GM20431 (cell line): ENCODE results near the gene DOCK1.

Source experiments
- in situ Hi-C: fragments of 300-500 bp; cut with MseI, MboI; formaldehyde crosslinking; loops from one replicate; pipeline ENCODE4 v1.15.0; 2020; ENCODE audit warnings: low sequenced_read_pairs; ENCODE audit not compliant: unreplicated experiment

The DOCK1 gene

GRCh38 chr10:127151981-127152699, 246.9 kb downstream of the DOCK1 start:
- in situ Hi-C loops: no loop called here

- in situ Hi-C loops: no loop called here
Measured at GRCh38 chr10:127153181-127153580, 248.0 kb downstream of the DOCK1 start.

DNA sequence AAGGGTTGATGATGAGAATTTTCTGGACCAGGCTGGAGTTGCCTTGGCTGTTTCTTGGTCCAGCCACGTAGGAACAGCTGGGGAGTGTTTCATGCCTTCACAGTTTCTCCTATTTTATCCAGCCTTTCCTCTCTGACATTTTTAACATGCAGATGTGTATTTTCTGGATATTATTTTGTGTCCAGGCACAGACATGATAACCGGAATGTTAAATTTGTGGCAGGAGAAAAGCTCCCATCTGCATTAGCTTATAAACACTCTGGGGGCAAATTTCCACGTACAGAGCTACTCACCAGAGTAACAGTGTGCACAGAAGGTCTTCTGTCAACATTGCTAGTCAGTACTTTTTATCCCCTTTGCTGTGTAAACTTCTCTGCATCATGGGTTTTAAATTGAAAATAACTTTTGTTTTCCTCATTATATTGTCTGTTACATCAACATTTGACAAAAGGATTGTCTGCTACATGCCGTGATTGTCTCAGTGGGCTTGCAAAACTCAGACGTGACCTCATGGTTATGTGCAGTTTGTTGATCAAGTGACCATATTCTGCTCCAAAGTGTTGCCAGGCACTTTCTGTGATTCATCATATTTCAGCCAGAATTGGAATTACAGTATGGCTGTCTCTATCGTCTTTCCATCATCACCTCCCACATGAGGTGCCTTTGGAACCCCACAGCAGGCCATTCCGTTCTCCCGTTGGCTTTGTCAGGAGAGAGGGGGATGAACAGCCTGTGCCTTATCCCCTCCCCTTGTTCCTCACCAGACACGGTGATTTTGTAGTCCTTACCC, 249.8 kb downstream of the DOCK1 start:
- in situ Hi-C loops: no loop called here

GRCh38 chr10:127157089-127157488, 251.9 kb downstream of the DOCK1 start:
- in situ Hi-C loops: no loop called here

DNA sequence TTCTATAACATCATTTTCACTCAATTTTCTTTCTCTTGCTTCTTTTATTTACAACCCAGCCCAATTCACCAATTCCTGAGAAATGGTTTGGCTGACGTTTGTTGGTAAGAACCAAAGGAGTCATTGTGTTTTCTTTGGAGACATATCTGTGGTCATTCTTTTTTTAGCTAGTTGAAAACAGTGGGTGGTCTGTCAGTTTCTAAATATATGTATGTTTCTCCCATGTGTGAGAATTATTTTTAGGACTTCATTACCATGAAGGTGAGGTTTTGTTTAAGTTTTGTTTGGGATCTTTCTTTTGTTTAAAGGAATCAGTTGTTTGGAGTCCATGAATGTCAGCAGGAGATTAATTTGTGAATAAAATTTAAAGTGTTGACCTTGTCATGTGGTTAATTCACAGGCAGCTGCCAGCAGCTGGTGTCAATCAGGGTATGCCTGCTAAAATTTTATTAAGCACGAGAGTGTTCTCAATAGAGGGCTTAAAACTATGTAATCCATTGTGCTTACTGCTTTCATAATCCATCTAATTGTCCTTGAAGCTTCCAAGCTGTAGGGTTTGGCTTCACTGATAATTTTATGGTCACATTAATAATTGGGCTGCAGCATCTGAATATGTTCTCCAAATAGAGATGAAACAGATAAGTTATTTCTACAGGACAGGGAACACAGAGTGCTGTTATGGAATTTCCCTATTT, 252.4 kb downstream of the DOCK1 start:
- in situ Hi-C loops: no loop called here

DNA sequence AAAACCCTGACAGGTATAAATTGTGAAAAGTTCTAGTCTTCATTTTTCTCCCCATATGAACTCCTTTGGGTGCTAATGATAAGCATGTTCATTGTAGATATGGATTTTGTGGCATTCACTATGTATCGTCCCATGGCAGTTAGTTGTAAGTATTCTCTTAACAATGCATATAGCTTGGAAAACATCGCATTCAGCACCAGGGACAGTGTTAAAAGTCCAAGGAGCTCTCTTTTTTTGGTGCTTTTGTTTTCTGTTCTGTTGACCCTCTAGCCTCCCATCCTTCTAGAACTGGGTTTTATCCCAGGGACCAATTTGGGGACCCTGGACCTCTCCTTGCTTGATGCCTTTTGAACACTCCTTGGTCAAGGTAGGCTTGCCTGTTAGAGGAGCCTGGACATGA, 253.4 kb downstream of the DOCK1 start:
- in situ Hi-C loops: no loop called here

- in situ Hi-C loops: no loop called here
Measured at GRCh38 chr10:127159648-127160245, 254.5 kb downstream of the DOCK1 start.

DNA sequence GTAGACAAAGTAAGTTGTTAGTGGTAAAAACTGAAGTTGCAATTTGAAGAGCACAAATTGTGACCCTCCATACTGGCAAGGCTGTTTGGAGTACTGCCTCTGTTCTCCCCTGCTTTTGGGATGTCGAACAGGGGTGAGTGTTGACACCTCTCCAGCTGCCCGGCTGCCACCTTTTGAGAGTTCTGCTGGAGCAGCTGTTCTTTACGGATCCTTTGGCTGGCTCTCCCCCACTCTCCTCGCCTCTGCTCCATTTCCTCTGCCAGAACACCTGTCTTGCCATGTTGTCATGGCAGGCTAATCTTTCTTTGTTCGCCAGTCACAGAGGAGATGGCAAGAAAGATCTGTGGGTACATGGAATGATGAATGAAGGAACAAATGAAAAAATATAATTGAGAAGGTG, 256.3 kb downstream of the DOCK1 start:
- in situ Hi-C loops: no loop called here

GRCh38 chr10:127162841-127163240, 257.6 kb downstream of the DOCK1 start:
- in situ Hi-C loops: no loop called here

DNA sequence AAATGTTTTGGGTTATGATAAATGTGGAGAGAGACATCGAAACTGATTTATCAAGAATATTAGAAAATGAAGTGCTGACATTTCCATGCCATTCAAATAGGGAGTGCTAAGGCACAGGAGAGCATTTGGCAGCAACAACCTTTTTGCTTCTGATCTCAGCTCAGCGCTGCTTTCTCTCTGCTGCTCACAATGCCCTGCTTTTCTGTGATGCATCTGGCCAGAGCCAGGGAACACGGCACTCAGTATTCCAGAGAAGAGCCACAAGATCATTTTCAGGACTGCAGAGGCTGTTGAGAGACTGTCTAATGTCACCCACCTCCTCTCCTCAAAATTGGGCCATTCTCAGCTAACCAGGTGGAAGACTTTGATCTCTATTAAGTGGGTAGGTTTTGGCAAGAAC, 263.0 kb downstream of the DOCK1 start:
- in situ Hi-C loops: no loop called here

DNA sequence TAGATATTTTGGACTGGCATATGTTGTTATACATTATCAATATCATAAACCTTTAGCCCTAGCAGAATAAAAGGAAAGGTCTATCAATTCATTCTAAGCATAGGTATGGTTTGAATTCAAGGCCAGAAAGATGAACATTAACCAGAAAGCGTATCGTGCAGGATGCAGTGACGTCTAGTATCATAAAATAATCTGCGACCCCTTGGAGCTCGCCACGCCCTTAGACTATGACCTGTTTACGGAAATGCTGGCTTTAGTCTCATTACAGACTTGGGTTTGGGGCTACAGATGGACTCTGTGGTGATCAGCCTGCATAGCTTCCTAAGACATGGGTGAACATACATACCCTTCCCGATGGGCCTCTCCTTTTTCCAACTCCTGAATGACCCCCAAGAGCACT, 269.6 kb downstream of the DOCK1 start:
- in situ Hi-C loops: no loop called here

DNA sequence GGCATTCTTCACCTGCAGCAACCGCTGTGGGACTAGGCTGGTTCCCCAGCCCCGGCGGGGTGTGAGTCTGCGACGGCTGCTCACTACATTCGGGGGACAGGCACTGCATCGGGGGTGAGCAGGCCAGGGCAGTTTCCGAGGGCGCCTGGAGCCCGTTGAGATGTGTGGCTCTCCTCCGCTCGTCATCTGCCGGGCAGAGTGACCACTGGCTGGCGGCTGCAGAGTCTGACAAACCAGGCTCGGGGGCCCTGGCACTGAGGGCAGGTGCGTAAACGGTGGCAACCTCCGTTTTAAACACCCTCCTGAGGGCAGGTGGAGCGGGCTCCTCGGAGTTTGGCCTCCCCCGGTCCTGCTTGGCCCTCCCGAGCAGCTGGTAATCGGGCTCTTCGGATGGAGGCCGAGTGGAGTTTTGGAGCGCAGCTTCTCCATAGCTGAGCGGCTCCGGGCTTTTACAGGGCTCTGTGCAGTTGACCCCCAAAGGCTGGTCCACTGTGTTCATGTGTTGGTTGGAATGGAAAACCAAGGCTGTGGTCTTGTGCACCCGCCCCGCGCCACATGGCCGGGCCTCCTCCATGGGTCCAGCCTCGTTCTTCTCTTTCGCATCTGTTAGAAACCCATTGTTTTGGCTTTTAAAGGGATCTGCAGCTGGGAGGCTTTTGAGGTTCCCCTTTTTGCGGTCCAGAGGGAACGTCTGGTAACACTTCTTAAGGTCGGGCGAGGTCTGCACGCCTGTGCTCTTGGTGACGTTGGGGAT, 270.3 kb downstream of the DOCK1 start:
- in situ Hi-C loops: no loop called here

GRCh38 chr10:127176649-127177048, 271.4 kb downstream of the DOCK1 start:
- in situ Hi-C loops: no loop called here

DNA sequence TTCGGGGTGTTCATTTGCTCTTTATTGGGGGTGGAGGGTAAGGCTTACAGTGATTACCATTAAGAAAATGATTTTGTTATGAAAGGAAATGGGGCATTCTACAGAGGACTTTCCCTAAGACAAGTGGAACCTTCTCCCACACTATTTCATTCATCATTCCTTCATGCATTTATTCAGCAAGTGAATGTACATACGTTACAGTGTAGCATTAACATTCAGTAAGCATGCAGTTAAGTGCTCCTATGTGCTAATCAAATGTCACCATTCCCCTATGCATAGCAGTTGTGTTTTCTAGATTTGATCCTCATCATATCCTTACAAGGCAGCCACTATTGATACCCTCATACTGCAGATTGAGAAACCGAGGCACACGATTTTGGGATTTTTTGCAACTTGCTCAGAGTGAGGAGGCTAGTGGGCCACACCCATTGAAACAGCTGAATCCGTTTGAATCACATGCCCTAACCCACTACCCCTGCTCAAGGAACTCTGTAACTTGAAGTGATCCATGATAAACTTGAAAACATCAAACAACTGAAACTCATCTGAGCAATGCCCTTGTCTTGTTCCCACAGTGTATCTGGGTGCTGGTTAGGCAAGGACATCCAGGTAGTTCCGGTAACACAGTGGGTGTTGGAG, 274.5 kb downstream of the DOCK1 start:
- in situ Hi-C loops: no loop called here

DNA sequence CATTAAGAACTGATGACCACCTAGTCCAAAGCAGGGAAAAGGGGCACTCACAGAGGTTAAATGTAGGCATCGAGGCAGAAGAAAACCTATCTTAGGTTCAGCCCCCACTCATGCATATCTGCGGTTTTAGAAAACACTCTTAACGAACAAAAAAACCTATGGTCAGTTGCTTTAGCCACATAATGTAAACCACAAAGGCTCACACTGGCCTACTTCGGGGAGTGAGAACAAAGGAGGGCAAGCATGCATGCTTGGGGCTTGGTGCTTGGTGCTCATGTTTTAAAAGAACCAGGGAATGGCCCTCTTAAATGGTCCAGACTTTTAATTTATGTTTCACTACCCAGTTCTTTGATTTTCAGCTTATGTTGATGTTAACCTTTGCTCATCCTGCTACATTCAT, 276.9 kb downstream of the DOCK1 start:
- in situ Hi-C loops: no loop called here

GRCh38 chr10:127184582-127184981, 279.4 kb downstream of the DOCK1 start:
- in situ Hi-C loops: no loop called here

- in situ Hi-C loops: no loop called here
Measured at GRCh38 chr10:127186813-127187212, 281.6 kb downstream of the DOCK1 start.

DNA sequence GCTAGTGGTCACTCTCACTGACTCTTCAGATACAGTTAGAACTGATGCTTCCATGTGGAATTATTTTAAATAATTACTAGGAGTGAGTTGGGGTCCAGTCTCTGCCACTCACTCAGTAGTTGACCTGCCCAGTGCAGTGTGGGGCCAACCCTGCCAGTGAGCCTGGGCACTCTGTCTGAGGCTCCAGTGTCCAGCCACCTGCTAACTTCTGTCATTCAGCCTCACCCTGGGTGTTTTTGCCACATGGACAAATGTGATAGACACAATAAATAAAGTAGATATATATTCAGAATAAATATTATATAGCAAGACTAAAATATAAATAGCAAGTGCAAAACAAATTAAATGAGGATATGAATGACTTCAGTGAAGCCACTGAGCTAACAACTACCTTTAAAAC, 284.0 kb downstream of the DOCK1 start:
- in situ Hi-C loops: no loop called here

GRCh38 chr10:127190427-127190826, 285.2 kb downstream of the DOCK1 start:
- in situ Hi-C loops: no loop called here

- in situ Hi-C loops: no loop called here
Measured at GRCh38 chr10:127193125-127193524, 287.9 kb downstream of the DOCK1 start.
